Right lobe of liver (tissue), 4 donors: Measurements from ENCODE around the gene SLC26A3.

ENCODE experiments used
- POLR2A ChIP-seq: fragments of 450-650 bp; IDR thresholded peaks from one replicate; pipeline ENCODE4 v1.6.1; 2017; ENCODE audit warnings: antibody characterized with exemption, mild to moderate bottlenecking
- TF ChIP-seq, protein P1 (sequence below), 4 donors: fragments of 200-600 bp in 3 of 4; fragments of 450-650 bp in 1 of 4; IDR thresholded peaks; one replicate each; pipeline versions ENCODE4 v1.5.1 to v1.8.0; 2016 to 2022; ENCODE audit warnings: antibody characterized with exemption in 4 of 4, mild to moderate bottlenecking in 2 of 4
- donor health status: DM: no; HTN: no; CAD: no.
- donor health status: DM: no; HTN: no; CAD: no.
- donor health status: DM: no; HTN: yes; CAD: no.

DNA sequence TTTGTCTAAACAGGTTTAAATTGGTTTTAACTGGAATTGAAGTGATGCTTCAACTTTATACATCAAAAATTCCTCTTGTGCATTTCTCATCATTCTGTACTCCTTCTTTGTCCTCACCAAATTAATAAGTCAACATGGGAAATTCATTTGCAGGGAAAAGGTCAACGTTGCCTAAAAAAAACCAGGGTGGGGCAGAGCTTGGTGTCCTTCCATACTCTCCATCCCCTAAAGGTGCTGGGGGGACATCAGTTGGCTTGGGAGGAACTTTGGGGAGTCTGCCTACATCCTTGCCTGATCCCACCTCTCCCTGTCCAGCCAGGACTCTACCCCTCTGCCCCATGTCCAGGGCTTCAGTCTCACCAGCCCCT is 34.1 kb upstream of the SLC26A3 start:
- TF ChIP-seq, protein P1, sequence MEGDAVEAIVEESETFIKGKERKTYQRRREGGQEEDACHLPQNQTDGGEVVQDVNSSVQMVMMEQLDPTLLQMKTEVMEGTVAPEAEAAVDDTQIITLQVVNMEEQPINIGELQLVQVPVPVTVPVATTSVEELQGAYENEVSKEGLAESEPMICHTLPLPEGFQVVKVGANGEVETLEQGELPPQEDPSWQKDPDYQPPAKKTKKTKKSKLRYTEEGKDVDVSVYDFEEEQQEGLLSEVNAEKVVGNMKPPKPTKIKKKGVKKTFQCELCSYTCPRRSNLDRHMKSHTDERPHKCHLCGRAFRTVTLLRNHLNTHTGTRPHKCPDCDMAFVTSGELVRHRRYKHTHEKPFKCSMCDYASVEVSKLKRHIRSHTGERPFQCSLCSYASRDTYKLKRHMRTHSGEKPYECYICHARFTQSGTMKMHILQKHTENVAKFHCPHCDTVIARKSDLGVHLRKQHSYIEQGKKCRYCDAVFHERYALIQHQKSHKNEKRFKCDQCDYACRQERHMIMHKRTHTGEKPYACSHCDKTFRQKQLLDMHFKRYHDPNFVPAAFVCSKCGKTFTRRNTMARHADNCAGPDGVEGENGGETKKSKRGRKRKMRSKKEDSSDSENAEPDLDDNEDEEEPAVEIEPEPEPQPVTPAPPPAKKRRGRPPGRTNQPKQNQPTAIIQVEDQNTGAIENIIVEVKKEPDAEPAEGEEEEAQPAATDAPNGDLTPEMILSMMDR (IDR thresholded peaks at IDR 0.05), result no peak
- no peak for TF ChIP-seq POLR2A
